GM12873 (cell line): ENCODE data around the gene RIT2.

Experiments used
- TF ChIP-seq, protein P1 (sequence below): IDR thresholded peaks from 2 replicates; pipeline ENCODE4 v1.5.1; 2012; ENCODE audit warnings: low read depth, mild to moderate bottlenecking, moderate library complexity, low read length, control low read depth; ENCODE audit not compliant: insufficient read depth; ENCODE audit errors: missing control alignments

The RIT2 gene

DNA sequence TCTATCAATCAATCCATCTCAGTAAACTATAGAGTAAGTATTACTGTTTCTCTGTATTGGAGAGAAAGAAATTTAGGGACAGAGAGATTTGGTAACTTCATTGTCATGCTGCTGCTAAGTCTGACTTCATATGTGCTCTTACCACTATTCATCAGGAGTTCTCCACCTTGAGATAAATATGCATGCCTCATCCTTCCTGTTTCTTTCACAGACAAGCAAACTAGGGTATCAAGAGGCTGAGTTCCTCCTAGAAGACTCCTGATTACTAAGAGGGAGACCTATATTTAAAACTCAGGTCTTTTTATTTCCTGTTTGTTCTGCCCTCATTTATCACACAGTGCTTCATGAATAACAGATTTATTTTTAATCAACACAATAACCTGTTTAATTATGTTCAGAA is 34.1 kb downstream of the RIT2 start:
- TF ChIP-seq, protein P1, sequence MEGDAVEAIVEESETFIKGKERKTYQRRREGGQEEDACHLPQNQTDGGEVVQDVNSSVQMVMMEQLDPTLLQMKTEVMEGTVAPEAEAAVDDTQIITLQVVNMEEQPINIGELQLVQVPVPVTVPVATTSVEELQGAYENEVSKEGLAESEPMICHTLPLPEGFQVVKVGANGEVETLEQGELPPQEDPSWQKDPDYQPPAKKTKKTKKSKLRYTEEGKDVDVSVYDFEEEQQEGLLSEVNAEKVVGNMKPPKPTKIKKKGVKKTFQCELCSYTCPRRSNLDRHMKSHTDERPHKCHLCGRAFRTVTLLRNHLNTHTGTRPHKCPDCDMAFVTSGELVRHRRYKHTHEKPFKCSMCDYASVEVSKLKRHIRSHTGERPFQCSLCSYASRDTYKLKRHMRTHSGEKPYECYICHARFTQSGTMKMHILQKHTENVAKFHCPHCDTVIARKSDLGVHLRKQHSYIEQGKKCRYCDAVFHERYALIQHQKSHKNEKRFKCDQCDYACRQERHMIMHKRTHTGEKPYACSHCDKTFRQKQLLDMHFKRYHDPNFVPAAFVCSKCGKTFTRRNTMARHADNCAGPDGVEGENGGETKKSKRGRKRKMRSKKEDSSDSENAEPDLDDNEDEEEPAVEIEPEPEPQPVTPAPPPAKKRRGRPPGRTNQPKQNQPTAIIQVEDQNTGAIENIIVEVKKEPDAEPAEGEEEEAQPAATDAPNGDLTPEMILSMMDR, result no peak

DNA sequence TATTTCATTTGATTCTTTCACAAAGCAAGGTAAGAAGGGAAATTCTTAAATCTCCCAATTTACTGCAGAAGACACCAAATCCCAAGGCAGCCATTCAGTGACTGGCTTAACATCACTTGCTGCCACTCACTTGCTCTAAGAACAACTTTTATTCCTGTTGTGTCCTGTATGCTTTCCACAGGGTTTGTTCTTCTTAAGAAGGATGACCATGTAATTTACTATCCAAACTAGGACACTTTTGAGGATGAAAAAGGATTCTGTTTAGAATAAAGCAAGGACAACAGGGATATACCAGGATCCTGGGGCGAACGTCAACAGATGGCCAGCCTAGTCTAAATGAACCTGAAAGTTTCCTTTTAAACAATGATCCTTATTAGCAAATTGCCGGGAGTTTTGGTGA is 34.8 kb downstream of the RIT2 start:
- TF ChIP-seq, protein P1, result no peak

- TF ChIP-seq, protein P1, result no peak
Measured at GRCh38 chr18:43079422-43079821, 36.1 kb downstream of the RIT2 start.

GRCh38 chr18:43078478-43079092 is 36.9 kb downstream of the RIT2 start:
- TF ChIP-seq, protein P1, result no peak

DNA sequence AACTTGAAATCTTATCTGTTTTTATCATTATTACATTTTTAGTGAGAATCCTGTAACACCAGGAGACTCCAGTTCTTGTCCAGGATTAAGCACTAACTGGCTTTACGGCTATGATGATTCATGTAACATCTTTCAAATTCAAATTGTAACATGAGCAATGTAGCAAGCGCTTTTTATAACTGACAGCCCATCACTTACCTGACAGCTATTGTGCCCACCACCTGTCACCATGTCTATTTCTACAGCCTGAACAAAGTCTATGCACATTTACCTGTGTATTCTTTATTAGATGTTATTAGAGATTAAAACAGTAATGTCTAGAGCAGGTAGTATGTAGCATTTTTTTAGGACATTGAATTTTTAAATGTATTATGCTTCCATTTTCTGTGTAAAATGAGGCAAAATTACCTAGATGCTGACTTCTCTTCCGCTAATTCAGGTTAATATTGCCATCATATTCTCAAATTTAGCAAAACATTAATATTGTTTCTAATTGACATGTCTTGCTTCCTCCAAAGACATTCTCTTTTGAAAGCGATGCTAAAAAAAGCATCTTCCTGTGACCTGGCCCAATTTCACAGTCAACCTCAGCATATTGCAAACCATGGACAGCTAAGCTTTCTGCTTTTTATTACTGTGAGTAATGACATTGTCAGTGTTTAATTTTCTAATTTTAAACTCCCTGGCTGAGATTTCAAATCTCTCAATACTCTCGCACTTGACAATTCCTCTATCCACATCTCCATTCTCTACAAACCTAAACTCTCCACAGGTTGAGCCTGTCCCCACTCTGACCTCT is 37.8 kb downstream of the RIT2 start:
- TF ChIP-seq, protein P1, result no peak

DNA sequence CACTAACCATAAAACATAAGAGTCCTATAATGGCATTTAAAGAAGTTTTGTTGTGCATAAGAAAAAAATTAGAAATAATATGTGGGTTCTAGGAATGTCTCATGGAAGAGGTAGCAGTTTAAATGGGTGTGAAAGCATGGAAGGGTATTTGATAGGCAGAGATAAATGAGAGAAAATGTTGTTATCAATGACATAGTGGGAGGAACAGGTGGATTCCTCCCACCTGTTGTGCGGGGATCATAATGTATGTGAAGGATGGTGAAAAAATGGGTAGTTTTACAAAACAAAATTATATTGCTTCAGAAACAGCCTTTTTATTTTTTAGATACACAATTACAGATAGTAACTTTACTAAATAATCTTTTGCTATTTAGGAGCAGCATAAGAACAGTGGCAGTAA is 41.7 kb downstream of the RIT2 start:
- TF ChIP-seq, protein P1, result no peak

- TF ChIP-seq, protein P1, result no peak
Measured at GRCh38 chr18:43068781-43069180, 46.7 kb downstream of the RIT2 start.
